IMR-90 (cell line): ENCODE data around the gene CDC45.

Source experiments
- BHLHE40 ChIP-seq: fragments of 150-350 bp; IDR thresholded peaks from 2 replicates; pipeline ENCODE4 v1.6.1; 2016; ENCODE audit warnings: mild to moderate bottlenecking, low read depth, low read length
- CEBPB ChIP-seq: IDR thresholded peaks from 2 replicates; pipeline ENCODE4 v1.6.1; 2012; ENCODE audit warnings: low read depth, low read length, improper control_type of control experiment
- CHD1 ChIP-seq: IDR thresholded peaks from 2 replicates; pipeline ENCODE4 v1.6.1; 2012; ENCODE audit warnings: low read depth, low read length, improper control_type of control experiment
- FOS ChIP-seq: fragments of 150-350 bp; IDR thresholded peaks from 2 replicates; pipeline ENCODE4 v1.6.1; 2016; ENCODE audit warnings: low read depth, low read length
- MXI1 ChIP-seq: IDR thresholded peaks from 2 replicates; pipeline ENCODE4 v1.6.1; 2012; ENCODE audit warnings: low read depth, mild to moderate bottlenecking, low read length, moderate library complexity, borderline replicate concordance
- NFE2L2 ChIP-seq: fragments of 150-350 bp; IDR thresholded peaks from 2 replicates; pipeline ENCODE4 v1.6.1; 2016; ENCODE audit warnings: low read depth, mild to moderate bottlenecking, low read length
- POLR2A ChIP-seq: IDR thresholded peaks from 2 replicates; pipeline ENCODE4 v1.6.1; 2012; ENCODE audit warnings: mild to moderate bottlenecking, low read depth, low read length
- RAD21 ChIP-seq: IDR thresholded peaks from 2 replicates; pipeline ENCODE4 v1.6.1; 2012; ENCODE audit warnings: low read length, improper control_type of control experiment
- RCOR1 ChIP-seq: IDR thresholded peaks from 2 replicates; pipeline ENCODE4 v1.6.1; 2012; ENCODE audit warnings: mild to moderate bottlenecking, low read length, improper control_type of control experiment; ENCODE audit not compliant: insufficient replicate concordance
- RFX5 ChIP-seq: IDR thresholded peaks from 2 replicates; pipeline ENCODE4 v1.8.0; 2012; ENCODE audit warnings: low read depth, mild to moderate bottlenecking, low read length, moderate library complexity
- TF ChIP-seq, protein P1 (sequence below): conservative IDR thresholded peaks from 2 replicates; pipeline ENCODE4 v1.5.1; 2012; ENCODE audit warnings: mild to moderate bottlenecking, low read depth, low read length, improper control_type of control experiment
- TF ChIP-seq, protein P2 (sequence below): fragments of 150-350 bp; IDR thresholded peaks from 2 replicates; pipeline ENCODE4 v1.6.1; 2017; ENCODE audit warnings: mild to moderate bottlenecking, antibody characterized with exemption, low read length, low read depth

DNA sequence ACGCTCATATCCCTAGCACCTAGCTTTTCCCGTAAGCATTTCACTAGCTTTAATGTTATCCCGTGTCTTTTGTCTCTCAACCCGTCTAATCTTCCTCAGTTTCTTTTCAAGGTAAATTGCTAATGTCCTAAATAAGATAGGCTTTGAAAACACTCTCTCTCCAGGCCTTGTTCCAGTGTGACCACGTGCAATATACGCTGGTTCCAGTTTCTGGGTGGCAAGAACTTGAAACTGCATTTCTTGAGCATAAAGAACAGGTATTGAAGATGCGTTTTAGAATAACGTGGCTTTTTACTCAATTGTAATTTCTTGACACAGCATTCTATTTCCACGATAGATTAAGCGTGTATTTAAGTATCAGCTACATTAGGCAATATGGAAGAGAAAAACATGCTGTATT lies 1.1 kb downstream of the CDC45 start:
- TF ChIP-seq RCOR1 (no peak), NFE2L2 (no peak), BHLHE40 (no peak), RFX5 (no peak), CHD1 (no peak), CEBPB (no peak), MXI1 (no peak), POLR2A (no peak), RAD21 (no peak), FOS (no peak)
- TF ChIP-seq, protein P1, sequence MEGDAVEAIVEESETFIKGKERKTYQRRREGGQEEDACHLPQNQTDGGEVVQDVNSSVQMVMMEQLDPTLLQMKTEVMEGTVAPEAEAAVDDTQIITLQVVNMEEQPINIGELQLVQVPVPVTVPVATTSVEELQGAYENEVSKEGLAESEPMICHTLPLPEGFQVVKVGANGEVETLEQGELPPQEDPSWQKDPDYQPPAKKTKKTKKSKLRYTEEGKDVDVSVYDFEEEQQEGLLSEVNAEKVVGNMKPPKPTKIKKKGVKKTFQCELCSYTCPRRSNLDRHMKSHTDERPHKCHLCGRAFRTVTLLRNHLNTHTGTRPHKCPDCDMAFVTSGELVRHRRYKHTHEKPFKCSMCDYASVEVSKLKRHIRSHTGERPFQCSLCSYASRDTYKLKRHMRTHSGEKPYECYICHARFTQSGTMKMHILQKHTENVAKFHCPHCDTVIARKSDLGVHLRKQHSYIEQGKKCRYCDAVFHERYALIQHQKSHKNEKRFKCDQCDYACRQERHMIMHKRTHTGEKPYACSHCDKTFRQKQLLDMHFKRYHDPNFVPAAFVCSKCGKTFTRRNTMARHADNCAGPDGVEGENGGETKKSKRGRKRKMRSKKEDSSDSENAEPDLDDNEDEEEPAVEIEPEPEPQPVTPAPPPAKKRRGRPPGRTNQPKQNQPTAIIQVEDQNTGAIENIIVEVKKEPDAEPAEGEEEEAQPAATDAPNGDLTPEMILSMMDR: no peak
- TF ChIP-seq, protein P2, sequence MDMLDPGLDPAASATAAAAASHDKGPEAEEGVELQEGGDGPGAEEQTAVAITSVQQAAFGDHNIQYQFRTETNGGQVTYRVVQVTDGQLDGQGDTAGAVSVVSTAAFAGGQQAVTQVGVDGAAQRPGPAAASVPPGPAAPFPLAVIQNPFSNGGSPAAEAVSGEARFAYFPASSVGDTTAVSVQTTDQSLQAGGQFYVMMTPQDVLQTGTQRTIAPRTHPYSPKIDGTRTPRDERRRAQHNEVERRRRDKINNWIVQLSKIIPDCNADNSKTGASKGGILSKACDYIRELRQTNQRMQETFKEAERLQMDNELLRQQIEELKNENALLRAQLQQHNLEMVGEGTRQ: no peak
